ENCODE data around the gene CDKN1C.
"Not testable (repeated sequence)": the region's sequence is repeated elsewhere in the genome, so short reads cannot be mapped to it uniquely, and the experiment has no call there.

Gene CDKN1C

GRCh38 chr11:2909133-2909902 lies 23.7 kb upstream of the CDKN1C start:
- no peak for DNase-seq (ENCODE audit: low read depth in 3 of 3)

- DNase-seq (ENCODE audit: low read depth in 3 of 3): no peak
These were observed 22.6 kb upstream of the CDKN1C start for GRCh38 chr11:2908130-2908529.

- not testable (repeated sequence) for DNase-seq (ENCODE audit: low read depth in 3 of 3)
These were observed 19.7 kb upstream of the CDKN1C start for GRCh38 chr11:2905299-2905698.

GRCh38 chr11:2904153-2905052 lies 18.8 kb upstream of the CDKN1C start:
- no peak for DNase-seq (ENCODE audit: low read depth in 3 of 3)

GRCh38 chr11:2903672-2904011 lies 18.1 kb upstream of the CDKN1C start:
- no peak for DNase-seq (ENCODE audit: low read depth in 3 of 3)

- no peak for DNase-seq (ENCODE audit: low read depth in 3 of 3)
These were observed 17.5 kb upstream of the CDKN1C start for GRCh38 chr11:2902784-2903671.

- DNase-seq (ENCODE audit: low read depth in 3 of 3): peak; percentile 71 to 86 (median 81)
These were observed 16.5 kb upstream of the CDKN1C start for GRCh38 chr11:2901854-2902783.

GRCh38 chr11:2901196-2901796 lies 15.7 kb upstream of the CDKN1C start:
- DNase-seq (ENCODE audit: low read depth in 3 of 3): no peak

GRCh38 chr11:2899080-2899783 lies 13.7 kb upstream of the CDKN1C start:
- DNase-seq (ENCODE audit: low read depth in 3 of 3): no peak

GRCh38 chr11:2898366-2899079 lies 12.9 kb upstream of the CDKN1C start:
- DNase-seq (ENCODE audit: low read depth in 3 of 3): peak in 1 of 3 experiments; percentile 32

GRCh38 chr11:2897048-2897447 lies 11.5 kb upstream of the CDKN1C start:
- no peak for DNase-seq (ENCODE audit: low read depth in 3 of 3)

- no peak for DNase-seq (ENCODE audit: low read depth in 3 of 3)
These were observed 10.5 kb upstream of the CDKN1C start for GRCh38 chr11:2896047-2896446.

GRCh38 chr11:2893935-2894334 lies 8.4 kb upstream of the CDKN1C start:
- DNase-seq (ENCODE audit: low read depth in 3 of 3): no peak

GRCh38 chr11:2892967-2893528 lies 7.5 kb upstream of the CDKN1C start:
- no peak for DNase-seq (ENCODE audit: low read depth in 3 of 3)

- peak in 2 of 3 experiments; percentile 35 to 50 for DNase-seq (ENCODE audit: low read depth in 3 of 3)
These were observed 6.8 kb upstream of the CDKN1C start for GRCh38 chr11:2892215-2892966.

- peak in 1 of 3 experiments; percentile 44 for DNase-seq (ENCODE audit: low read depth in 3 of 3)
These were observed 6.0 kb upstream of the CDKN1C start for GRCh38 chr11:2891326-2892214.

All from stimulated activated CD4-positive, alpha-beta T cell treated with anti-CD3 and anti-CD28 coated beads, TNF-alpha, amount 100 ng/mL, for 4 hours (primary cell).